CD4-positive, alpha-beta T cell treated with Interleukin-6 for 4 hours (primary cell): Measurements from ENCODE around the gene LSM2.
"Not testable (repeated sequence)": the region's sequence is repeated elsewhere in the genome, so short reads cannot be mapped to it uniquely, and the experiment has no call there.

Source experiments
- DNase-seq: peaks from one replicate; pipeline ENCODE4 v3.0.0-alpha.2; 2020; ENCODE audit warnings: mixed read lengths

The LSM2 gene

GRCh38 chr6:31806470-31807272 is at the start of gene LSM2:
TSS of gene LSM2 (minus strand) at chr6:31806966. CDS start at chr6:31806757, 209 bp downstream.
- DNase-seq, result peak; percentile 99

DNA sequence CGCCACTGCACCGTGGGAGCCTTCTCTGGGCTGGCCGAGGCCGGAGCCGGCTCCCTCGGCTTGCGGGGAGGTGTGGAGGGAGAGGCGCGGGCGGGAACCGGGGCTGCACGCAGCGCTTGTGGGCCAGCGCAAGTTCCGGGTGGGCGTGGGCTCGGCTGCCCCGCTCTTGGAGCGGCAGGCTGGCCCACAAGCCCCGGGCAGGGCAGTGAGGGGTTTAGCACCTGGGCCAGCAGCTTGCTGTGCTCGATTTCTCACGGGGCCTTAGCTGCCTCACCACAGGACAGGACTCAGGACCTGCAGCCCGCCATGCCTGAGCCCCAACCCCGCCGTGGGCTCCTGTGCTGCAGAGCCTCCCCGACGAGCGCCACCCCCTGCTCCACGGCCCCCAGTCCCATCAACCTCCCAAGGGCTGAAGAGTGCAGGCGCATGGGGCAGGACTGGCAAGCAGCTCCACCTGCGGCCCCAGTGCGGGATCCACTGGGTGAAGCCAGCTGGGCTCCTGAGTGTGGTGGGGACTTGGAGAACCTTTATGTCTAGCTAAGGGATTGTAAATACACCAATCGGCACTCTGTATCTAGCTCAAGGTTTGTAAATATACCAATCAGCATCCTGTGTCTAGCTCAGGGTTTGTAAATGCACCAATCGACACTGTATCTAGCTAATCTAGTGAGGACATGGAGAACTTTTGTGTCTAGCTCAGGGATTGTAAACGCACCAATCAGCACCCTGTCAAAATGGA is 45.4 kb upstream of the LSM2 start:
- DNase-seq, result not testable (repeated sequence)

- no peak for DNase-seq
Observed at GRCh38 chr6:31851485-31851832, 44.7 kb upstream of the LSM2 start.

GRCh38 chr6:31850765-31851484 is 44.2 kb upstream of the LSM2 start:
- no peak for DNase-seq

DNA sequence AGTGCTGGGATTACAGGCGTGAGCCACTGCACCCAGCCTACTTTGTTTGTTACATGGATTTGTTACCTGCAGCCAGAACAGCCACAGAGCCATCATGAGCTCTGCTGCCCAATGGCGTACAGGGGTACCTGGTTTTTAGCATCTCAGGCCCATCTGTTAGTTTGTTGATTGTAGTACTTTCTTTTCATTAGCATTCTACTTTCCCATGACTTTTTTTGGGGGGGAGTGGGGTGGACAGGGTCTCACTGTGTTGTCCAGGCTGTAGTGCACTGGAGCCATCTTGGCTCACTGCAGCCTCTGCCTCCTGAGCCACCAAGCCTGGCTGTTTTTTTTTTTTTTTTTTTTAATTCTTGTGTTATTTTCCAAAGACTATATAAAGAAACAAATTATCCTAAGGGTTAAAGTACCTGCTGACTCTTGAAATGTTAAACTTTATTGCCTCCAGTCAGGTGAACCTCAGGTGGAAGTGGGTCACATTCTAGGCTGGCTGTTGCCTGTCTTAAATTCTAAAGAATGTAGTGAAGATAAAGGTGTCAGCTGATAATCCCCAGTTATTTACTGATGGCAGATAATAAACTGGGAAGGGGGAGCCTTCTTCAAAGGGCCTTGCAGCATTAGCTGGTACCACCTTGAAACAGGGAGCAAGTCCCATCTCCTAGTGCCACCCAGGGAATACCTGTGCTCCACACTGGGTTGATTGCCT is 40.7 kb upstream of the LSM2 start:
- DNase-seq, result no peak

- no peak for DNase-seq
Observed at GRCh38 chr6:31844507-31844906, 37.7 kb upstream of the LSM2 start.

- DNase-seq, result no peak
Observed at GRCh38 chr6:31842053-31842452, 35.3 kb upstream of the LSM2 start.

- DNase-seq, result not testable (repeated sequence)
Observed at GRCh38 chr6:31839779-31840126, 33.0 kb upstream of the LSM2 start.

- DNase-seq, result no peak
Observed at GRCh38 chr6:31838968-31839367, 32.2 kb upstream of the LSM2 start.

- DNase-seq, result not testable (repeated sequence)
Observed at GRCh38 chr6:31838114-31838553, 31.4 kb upstream of the LSM2 start.

GRCh38 chr6:31837369-31838113 is 30.8 kb upstream of the LSM2 start:
- DNase-seq, result peak; percentile 10

GRCh38 chr6:31836474-31837368 is 30.0 kb upstream of the LSM2 start:
- peak; percentile 20 for DNase-seq

DNA sequence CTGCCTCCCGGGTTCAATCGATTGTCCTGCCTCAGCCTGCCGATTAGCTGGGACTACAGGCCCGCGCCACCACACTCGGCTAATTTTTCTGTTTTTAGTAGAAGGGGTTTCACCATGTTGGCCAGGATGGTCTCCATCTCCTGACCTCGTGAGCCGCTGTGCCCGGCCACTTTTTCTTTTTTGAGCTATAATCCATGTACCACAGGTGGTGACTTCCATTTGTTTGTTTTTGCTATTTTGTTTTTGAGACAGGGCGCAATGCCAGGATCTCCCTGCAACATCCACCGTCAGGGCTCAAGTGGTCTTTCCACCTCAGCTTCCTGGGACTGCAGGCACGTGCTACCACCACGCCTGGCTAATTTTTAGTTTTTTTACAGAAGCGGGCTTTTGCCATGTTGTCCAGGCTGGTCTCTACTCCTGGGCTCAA is 29.3 kb upstream of the LSM2 start:
- no peak for DNase-seq

DNA sequence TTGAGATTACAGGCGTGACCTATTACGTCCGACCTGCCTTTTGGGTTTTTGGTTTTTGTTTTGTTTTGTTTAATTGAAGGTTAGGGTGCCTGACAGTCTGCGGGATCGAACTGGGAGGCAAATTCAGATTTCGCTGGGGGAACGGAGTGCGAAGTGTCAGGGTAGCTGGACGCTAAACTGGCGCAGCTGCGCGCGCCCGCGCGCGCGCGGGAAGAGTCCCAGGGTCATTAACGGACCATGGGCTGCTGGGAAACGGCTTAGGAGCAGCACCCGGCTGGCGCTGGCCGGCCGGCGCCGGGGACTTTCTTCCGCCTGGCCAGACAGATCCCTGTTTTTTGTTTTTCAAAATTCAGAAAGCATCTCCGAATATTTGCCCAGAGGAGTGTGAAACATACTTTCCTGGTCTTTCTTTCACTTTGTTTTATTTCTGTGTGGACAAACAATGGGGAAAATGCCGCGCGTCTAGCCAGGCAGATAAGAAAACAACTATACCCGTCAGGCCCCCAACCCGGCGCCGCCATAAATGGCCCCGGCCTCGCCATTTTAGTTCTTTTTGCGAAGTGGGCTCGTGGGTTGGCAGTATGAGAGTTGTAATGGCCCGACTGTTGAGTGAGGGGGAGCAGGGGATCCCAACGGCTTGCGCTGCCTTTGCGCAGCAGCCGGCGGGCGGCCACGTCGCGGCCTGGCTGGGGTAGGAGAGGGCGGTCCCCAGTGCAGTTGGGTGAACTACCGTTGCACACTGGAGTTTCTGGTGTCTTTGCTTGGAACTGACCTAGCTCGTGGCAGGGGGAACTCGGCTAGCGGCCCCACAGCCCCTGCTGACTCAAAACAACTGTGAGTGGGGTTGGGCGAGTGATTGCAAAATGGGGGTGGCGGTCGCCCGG is 27.8 kb upstream of the LSM2 start:
- DNase-seq, result peak; percentile 81

GRCh38 chr6:31831350-31832215 is 24.8 kb upstream of the LSM2 start:
- DNase-seq, result no peak

DNA sequence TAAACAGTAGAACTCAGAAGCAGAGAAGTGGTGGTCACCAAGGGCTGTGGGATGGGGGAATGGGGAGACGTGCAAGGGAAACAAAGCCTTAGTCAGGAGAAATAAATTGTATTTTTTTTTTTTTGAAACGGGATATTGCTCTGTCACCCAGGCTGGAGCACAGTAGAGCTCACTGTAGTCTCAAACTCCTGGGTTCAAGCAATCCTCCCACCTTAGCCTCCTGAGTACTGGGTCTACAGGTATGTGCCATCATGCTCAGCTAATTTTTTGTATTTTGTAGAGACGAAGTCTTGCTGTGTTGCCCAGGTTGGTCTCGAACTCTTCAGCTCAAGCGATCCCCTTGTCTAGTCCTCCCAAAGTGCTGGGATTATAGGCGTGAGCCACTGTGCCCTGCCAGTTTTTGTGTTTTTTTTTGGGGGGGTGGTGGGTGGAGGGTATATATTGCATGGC is 24.1 kb upstream of the LSM2 start:
- DNase-seq, result no peak

DNA sequence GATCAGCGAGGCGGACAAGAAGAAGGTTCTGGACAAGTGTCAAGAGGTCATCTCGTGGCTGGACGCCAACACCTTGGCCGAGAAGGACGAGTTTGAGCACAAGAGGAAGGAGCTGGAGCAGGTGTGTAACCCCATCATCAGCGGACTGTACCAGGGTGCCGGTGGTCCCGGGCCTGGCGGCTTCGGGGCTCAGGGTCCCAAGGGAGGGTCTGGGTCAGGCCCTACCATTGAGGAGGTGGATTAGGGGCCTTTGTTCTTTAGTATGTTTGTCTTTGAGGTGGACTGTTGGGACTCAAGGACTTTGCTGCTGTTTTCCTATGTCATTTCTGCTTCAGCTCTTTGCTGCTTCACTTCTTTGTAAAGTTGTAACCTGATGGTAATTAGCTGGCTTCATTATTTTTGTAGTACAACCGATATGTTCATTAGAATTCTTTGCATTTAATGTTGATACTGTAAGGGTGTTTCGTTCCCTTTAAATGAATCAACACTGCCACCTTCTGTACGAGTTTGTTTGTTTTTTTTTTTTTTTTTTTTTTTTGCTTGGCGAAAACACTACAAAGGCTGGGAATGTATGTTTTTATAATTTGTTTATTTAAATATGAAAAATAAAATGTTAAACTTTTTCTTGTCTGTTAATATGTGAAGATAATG is 23.0 kb upstream of the LSM2 start:
- no peak for DNase-seq
